ENCODE measurements around the gene ZFP69B.

DNA sequence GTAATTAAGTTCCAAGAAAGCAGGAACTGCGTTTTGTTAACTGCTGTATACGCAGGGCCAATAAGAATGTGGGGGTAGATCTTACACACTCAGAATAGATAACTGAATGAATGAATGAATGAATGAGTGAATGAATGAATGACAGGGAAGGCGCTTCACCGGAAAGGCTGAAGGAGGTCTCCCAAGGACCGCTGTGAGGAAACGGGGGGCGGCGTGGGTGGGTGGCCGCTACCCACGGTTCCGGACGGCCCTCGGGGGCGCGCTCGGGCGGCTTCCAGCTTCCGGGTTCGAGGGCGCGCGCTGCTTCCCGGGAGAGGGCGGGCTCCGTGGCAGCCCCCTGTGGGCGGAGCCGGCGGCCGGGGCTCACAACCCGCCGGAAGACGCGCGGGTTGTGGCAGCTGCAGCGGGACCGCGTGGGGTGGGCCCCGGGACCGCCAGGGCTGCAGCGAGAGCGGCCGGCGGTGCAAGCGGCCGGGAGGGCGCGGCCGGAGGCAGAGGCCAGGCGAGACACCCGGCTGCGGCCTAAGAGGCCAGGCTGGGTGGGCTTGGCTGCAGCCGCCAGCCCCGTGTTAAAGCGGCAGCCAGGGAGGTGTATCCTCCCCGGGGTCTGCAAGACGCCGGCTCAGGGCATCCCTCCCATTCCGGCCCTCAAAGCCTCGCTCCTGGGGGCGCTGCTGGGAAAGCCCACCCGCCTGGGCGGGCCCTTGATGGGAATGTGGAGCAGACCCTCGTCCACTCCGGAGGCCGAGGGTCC is 26.8 kb downstream of the ZFP69B start, which contains the start of gene ZFP69:
- TF ChIP-seq ZFP30 (CRISPR knock-in tag; IDR thresholded peaks at IDR 0.05) (no peak), SNAI2 (CRISPR knock-in tag; IDR thresholded peaks at IDR 0.05) (no peak), ZFP3 (CRISPR knock-in tag; IDR thresholded peaks at IDR 0.05) (no peak), ZC3H10 (CRISPR knock-in tag; IDR thresholded peaks at IDR 0.05) (no peak), CSDC2 (CRISPR knock-in tag; IDR thresholded peaks at IDR 0.05) (no peak), ARNTL (CRISPR knock-in tag; IDR thresholded peaks at IDR 0.05; ENCODE audit: borderline replicate concordance, low read depth) (no peak), TCF4 (CRISPR knock-in tag; IDR thresholded peaks at IDR 0.05; ENCODE audit: borderline replicate concordance) (no peak), ZNF8 (CRISPR knock-in tag; IDR thresholded peaks at IDR 0.05) (no peak), TOX (CRISPR knock-in tag; IDR thresholded peaks at IDR 0.05; ENCODE audit: borderline replicate concordance) (no peak), GLIS3 (CRISPR knock-in tag; IDR thresholded peaks at IDR 0.05) (no peak), ZNF70 (CRISPR knock-in tag; IDR thresholded peaks at IDR 0.05) (no peak), OSR1 (CRISPR knock-in tag; IDR thresholded peaks at IDR 0.05) (no peak), RARB (CRISPR knock-in tag; IDR thresholded peaks at IDR 0.05) (no peak)
- TF ChIP-seq, protein P1, sequence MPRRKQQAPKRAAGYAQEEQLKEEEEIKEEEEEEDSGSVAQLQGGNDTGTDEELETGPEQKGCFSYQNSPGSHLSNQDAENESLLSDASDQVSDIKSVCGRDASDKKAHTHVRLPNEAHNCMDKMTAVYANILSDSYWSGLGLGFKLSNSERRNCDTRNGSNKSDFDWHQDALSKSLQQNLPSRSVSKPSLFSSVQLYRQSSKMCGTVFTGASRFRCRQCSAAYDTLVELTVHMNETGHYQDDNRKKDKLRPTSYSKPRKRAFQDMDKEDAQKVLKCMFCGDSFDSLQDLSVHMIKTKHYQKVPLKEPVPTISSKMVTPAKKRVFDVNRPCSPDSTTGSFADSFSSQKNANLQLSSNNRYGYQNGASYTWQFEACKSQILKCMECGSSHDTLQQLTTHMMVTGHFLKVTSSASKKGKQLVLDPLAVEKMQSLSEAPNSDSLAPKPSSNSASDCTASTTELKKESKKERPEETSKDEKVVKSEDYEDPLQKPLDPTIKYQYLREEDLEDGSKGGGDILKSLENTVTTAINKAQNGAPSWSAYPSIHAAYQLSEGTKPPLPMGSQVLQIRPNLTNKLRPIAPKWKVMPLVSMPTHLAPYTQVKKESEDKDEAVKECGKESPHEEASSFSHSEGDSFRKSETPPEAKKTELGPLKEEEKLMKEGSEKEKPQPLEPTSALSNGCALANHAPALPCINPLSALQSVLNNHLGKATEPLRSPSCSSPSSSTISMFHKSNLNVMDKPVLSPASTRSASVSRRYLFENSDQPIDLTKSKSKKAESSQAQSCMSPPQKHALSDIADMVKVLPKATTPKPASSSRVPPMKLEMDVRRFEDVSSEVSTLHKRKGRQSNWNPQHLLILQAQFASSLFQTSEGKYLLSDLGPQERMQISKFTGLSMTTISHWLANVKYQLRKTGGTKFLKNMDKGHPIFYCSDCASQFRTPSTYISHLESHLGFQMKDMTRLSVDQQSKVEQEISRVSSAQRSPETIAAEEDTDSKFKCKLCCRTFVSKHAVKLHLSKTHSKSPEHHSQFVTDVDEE (CRISPR knock-in tag; IDR thresholded peaks at IDR 0.05), result peak; percentile 44; the same call in 1 of the 2 replicates
